CD4-positive, alpha-beta T cell (primary cell): ENCODE results near the gene EFTUD2. TPM values are rescaled to one million over a fixed set of nuclear protein-coding genes. Genes with fewer than 3 reads are reported as not detected.

Experiments
- ATAC-seq: fragments of 200-7000 bp; cut with Tn5 transposase; one replicate; pipeline ENCODE4 v1.10.0; 2022; ENCODE audit warnings: mild to moderate bottlenecking; ENCODE audit not compliant: poor library complexity
- CTCF ChIA-PET: fragments of 350-600 bp; sonication (Branson Sonifier 250); formaldehyde crosslinking; loops from one replicate; lab custom pipeline; 2021; ENCODE audit warnings: antibody characterized with exemption, inconsistent platforms; lab: Charles Lee
- POLR2A ChIA-PET: fragments of 350-600 bp; sonication (Branson Sonifier 250); formaldehyde crosslinking; loops from one replicate; lab custom pipeline; 2021; ENCODE audit warnings: antibody characterized with exemption, inconsistent platforms; lab: Charles Lee
- DNase-seq, 14 experiments: peaks; one replicate each; pipeline ENCODE4 v3.0.0-alpha.2; 2013 to 2020; ENCODE audit warnings: mixed read lengths in 2 of 14
- H3K27ac ChIP-seq, 2 donors: one replicate each; pipeline versions ENCODE4 v1.5.1 to v1.7.0; 2013; ENCODE audit warnings: low read length in 2 of 2, low read depth in 1 of 2, mild to moderate bottlenecking in 1 of 2
- H3K27me3 ChIP-seq, 2 experiments: 1 replicate in 1 of 2; 2 replicates in 1 of 2; pipeline versions ENCODE4 v1.6.1 to v1.7.0; 2013; ENCODE audit warnings: low read length in 2 of 2, control low read depth in 1 of 2, mild to moderate bottlenecking in 1 of 2, moderate library complexity in 1 of 2; ENCODE audit not compliant: insufficient read depth in 2 of 2, control insufficient read depth in 1 of 2
- H3K36me3 ChIP-seq: one replicate; pipeline ENCODE4 v1.6.1; 2013; ENCODE audit warnings: low read length, control low read depth; ENCODE audit not compliant: insufficient read depth
- H3K4me1 ChIP-seq: one replicate; pipeline ENCODE4 v1.6.1; 2013; ENCODE audit warnings: low read length, control low read depth; ENCODE audit not compliant: insufficient read depth
- H3K4me3 ChIP-seq: one replicate; pipeline ENCODE4 v1.5.1; 2013; ENCODE audit warnings: mild to moderate bottlenecking, low read length, moderate library complexity
- H3K9me3 ChIP-seq, 2 experiments: 1 replicate in 1 of 2; 2 replicates in 1 of 2; pipeline versions ENCODE4 v1.6.1 to v1.7.0; 2013; ENCODE audit warnings: low read length in 2 of 2, mild to moderate bottlenecking in 2 of 2, control low read depth in 1 of 2, moderate library complexity in 1 of 2; ENCODE audit not compliant: control insufficient read depth in 1 of 2, insufficient read depth in 1 of 2
- H3K27ac Mint-ChIP-seq: one replicate; pipeline ENCODE4 v1.8.0; 2020; ENCODE audit warnings: mixed read lengths
- H3K27me3 Mint-ChIP-seq: one replicate; pipeline ENCODE4 v1.8.0; 2021; ENCODE audit warnings: mixed read lengths
- H3K36me3 Mint-ChIP-seq: one replicate; pipeline ENCODE4 v1.8.0; 2021; ENCODE audit warnings: low read depth, mixed read lengths
- H3K4me1 Mint-ChIP-seq: one replicate; pipeline ENCODE4 v1.8.0; 2021; ENCODE audit warnings: low read depth, mixed read lengths
- H3K4me3 Mint-ChIP-seq: one replicate; pipeline ENCODE4 v1.8.0; 2020; ENCODE audit warnings: mild to moderate bottlenecking, mixed read lengths
- H3K9me3 Mint-ChIP-seq: one replicate; pipeline ENCODE4 v1.8.0; 2020; ENCODE audit warnings: mixed read lengths
- CTCF ChIP-seq: fragments of 200-600 bp; IDR thresholded peaks from one replicate; pipeline ENCODE4 v1.8.0; 2022; ENCODE audit warnings: antibody characterized with exemption, mild to moderate bottlenecking
- intact Hi-C, 2 experiments: fragments of 100-400 bp; cut with DNase I in 1 of 2; cut with micrococcal nuclease in 1 of 2; formaldehyde crosslinking; loops; one replicate each; pipeline versions ENCODE4 v1.15.1 to v1.9.0; 2023 to 2025; cut with DNase I, micrococcal nuclease
- total RNA-seq, 174 experiments: library from RNA in 2 of 174; stranded (reverse) in 2 of 174; gene quantifications; one replicate each; pipeline ENCODE4 v1.2.3 and lab custom pipeline; 2021 to 2026

Gene EFTUD2
- total RNA-seq, 2 experiments from 2014 or later, result 105 to 112 TPM

GRCh38 chr17:44867841-44868240 lies 31.4 kb downstream of the EFTUD2 start:
- TF ChIP-seq CTCF, result no peak
- Histone ChIP-seq H3K27me3 (no peaks in the 10 kb centered on the region), H3K4me1 (no peaks in the 10 kb centered on the region), H3K4me3 (no peak overlapping the region), H3K9me3 (no peaks in the 10 kb centered on the region), H3K36me3 (peaks cover 90% of the 10 kb centered on the region), H3K27ac (no peak overlapping the region)
- ATAC-seq, result no peak
- H3K27ac Mint-ChIP-seq, result no peak overlapping the region
- H3K4me3 Mint-ChIP-seq, result no peak overlapping the region
- no peak for DNase-seq
- H3K27me3 Mint-ChIP-seq, result no peaks in the 10 kb centered on the region
- no peaks in the 10 kb centered on the region for H3K4me1 Mint-ChIP-seq
- ChIA-PET POLR2A (interaction anchor here (0.6 kb wide), 1 partner anchor 265 kb away, joined by 3 read pairs; no protein-coding TSS in a partner anchor), CTCF (interaction anchor here (0.6 to 2.0 kb wide), 2 partner anchors 77 to 89 kb away, joined by 3 to 7 read pairs; no protein-coding TSS in a partner anchor)
- H3K9me3 Mint-ChIP-seq, result no peaks in the 10 kb centered on the region
- intact Hi-C loops, result loop anchor here in 1 of 2 experiments (10.0 kb wide), 1 partner anchor 333 kb away; no protein-coding TSS in a partner anchor
- peaks cover 91% of the 10 kb centered on the region for H3K36me3 Mint-ChIP-seq

DNA sequence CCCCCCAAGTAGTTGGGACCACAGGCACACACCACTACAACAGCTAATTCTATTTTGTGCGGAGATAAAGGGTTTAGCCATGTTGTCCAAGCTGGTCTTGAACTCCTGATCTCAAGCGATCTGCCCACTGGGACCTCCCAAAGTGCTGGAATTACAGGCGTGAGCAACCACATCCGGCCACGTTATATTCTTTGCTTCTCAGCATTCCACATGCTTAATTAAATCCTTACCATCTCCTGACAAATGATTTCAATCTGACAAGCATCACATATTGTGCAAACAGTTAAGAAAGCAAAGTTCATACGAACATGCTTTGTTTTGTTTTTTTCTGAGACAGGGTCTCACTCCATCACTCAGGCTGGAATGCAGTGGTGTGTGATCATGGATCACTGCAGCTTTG lies 33.3 kb downstream of the EFTUD2 start:
- H3K36me3 ChIP-seq, result peaks cover 87% of the 10 kb centered on the region
- no peaks in the 10 kb centered on the region for H3K27me3 ChIP-seq
- Mint-ChIP-seq H3K27ac (no peak overlapping the region), H3K36me3 (peaks cover 90% of the 10 kb centered on the region), H3K9me3 (no peaks in the 10 kb centered on the region), H3K4me3 (no peak overlapping the region), H3K27me3 (no peaks in the 10 kb centered on the region), H3K4me1 (no peaks in the 10 kb centered on the region)
- no peak overlapping the region for H3K4me3 ChIP-seq
- no peak for ATAC-seq
- no peaks in the 10 kb centered on the region for H3K4me1 ChIP-seq
- ChIA-PET CTCF (interaction anchor here (1.4 to 2.5 kb wide), 2 partner anchors 87 to 91 kb away, joined by 4 to 13 read pairs; no protein-coding TSS in a partner anchor), POLR2A (interaction anchor here (1.2 to 1.6 kb wide), 2 partner anchors 33 to 90 kb away, joined by 4 read pairs; partner anchors contain the start of gene EFTUD2)
- H3K9me3 ChIP-seq, result no peaks in the 10 kb centered on the region
- no peak for DNase-seq
- no peak overlapping the region for H3K27ac ChIP-seq
- TF ChIP-seq CTCF, result no peak
- intact Hi-C loops, result loop anchor here (1.0 to 10.0 kb wide), 4 partner anchors 87 to 333 kb away; no protein-coding TSS in a partner anchor

GRCh38 chr17:44865231-44865660 lies 34.0 kb downstream of the EFTUD2 start:
- no peaks in the 10 kb centered on the region for H3K27me3 Mint-ChIP-seq
- peaks cover 91% of the 10 kb centered on the region for H3K36me3 Mint-ChIP-seq
- ChIA-PET CTCF (interaction anchor here (0.6 to 2.5 kb wide), 6 partner anchors 8 to 91 kb away, joined by 3 to 13 read pairs (median 4); no protein-coding TSS in a partner anchor), POLR2A (interaction anchor here (1.6 kb wide), 1 partner anchor 34 kb away, joined by 4 read pairs; the partner anchor contains the start of gene EFTUD2)
- Histone ChIP-seq H3K27ac (no peak overlapping the region), H3K36me3 (peaks cover 86% of the 10 kb centered on the region), H3K27me3 (no peaks in the 10 kb centered on the region), H3K9me3 (no peaks in the 10 kb centered on the region), H3K4me1 (no peaks in the 10 kb centered on the region), H3K4me3 (no peak overlapping the region)
- H3K9me3 Mint-ChIP-seq, result no peaks in the 10 kb centered on the region
- intact Hi-C loops, result loop anchor here (1.0 to 10.0 kb wide), 4 partner anchors 86 to 332 kb away; no protein-coding TSS in a partner anchor
- peak; percentile 85 for TF ChIP-seq CTCF
- H3K4me3 Mint-ChIP-seq, result no peak overlapping the region
- ATAC-seq (peak; percentile 80), DNase-seq (peak; percentile 44 to 88 (median 62))
- H3K4me1 Mint-ChIP-seq, result no peaks in the 10 kb centered on the region
- no peak overlapping the region for H3K27ac Mint-ChIP-seq
